ENCODE data around the gene PPTC7.

GRCh38 chr12:110560946-110561345 is 22.2 kb downstream of the PPTC7 start:
- TF ChIP-seq EZH2 (conservative IDR thresholded peaks at IDR 0.05; ENCODE audit: low read depth, low read length) (no peak), CTCF (CRISPR knock-in tag; IDR thresholded peaks at IDR 0.05) (no peak), EHMT2 (IDR thresholded peaks at IDR 0.05; ENCODE audit: borderline replicate concordance, low read depth, low read length) (no peak), POLR2A (IDR thresholded peaks at IDR 0.05; ENCODE audit: insufficient read depth in 1 of 2, low read depth in 2 of 2, low read length in 2 of 2) (no peak), ZBTB20 (CRISPR knock-in tag; IDR thresholded peaks at IDR 0.05; ENCODE audit: borderline replicate concordance, low read depth) (no peak), ZNF678 (CRISPR knock-in tag; IDR thresholded peaks at IDR 0.05) (no peak), ZSCAN9 (CRISPR knock-in tag; IDR thresholded peaks at IDR 0.05; ENCODE audit: borderline replicate concordance) (no peak)
- TF ChIP-seq, protein P1, sequence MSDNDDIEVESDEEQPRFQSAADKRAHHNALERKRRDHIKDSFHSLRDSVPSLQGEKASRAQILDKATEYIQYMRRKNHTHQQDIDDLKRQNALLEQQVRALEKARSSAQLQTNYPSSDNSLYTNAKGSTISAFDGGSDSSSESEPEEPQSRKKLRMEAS (IDR thresholded peaks at IDR 0.05): no peak
